Measurements from ENCODE around the gene H1-8.
"Not testable (repeated sequence)": the region's sequence is repeated elsewhere in the genome, so short reads cannot be mapped to it uniquely, and the experiment has no call there.

The H1-8 gene

GRCh38 chr3:129515108-129515820, 27.7 kb upstream of the H1-8 start:
- DNase-seq = not testable (repeated sequence)

GRCh38 chr3:129515821-129516432, 27.0 kb upstream of the H1-8 start:
- not testable (repeated sequence) for DNase-seq

GRCh38 chr3:129517516-129517915, 25.5 kb upstream of the H1-8 start:
- no peak for DNase-seq

GRCh38 chr3:129518038-129518561, 24.9 kb upstream of the H1-8 start:
- DNase-seq = peak in 5 of 14 donors; percentile 12 to 33 (median 17)

- DNase-seq = no peak
Observed at GRCh38 chr3:129518581-129518980, 24.4 kb upstream of the H1-8 start.

GRCh38 chr3:129519449-129519848, 23.5 kb upstream of the H1-8 start:
- DNase-seq = no peak

GRCh38 chr3:129519896-129520715, 22.9 kb upstream of the H1-8 start:
- no peak for DNase-seq

- DNase-seq = no peak
Observed at GRCh38 chr3:129520960-129521359, 22.0 kb upstream of the H1-8 start.

- no peak for DNase-seq
Observed at GRCh38 chr3:129521611-129522010, 21.4 kb upstream of the H1-8 start.

- no peak for DNase-seq
Observed at GRCh38 chr3:129522953-129523352, 20.0 kb upstream of the H1-8 start.

- no peak for DNase-seq
Observed at GRCh38 chr3:129524081-129524480, 18.9 kb upstream of the H1-8 start.

- DNase-seq = no peak
Observed at GRCh38 chr3:129525341-129525968, 17.5 kb upstream of the H1-8 start.

GRCh38 chr3:129526121-129526900, 16.7 kb upstream of the H1-8 start:
- DNase-seq = peak in 3 of 14 donors; percentile 8 to 11 (median 10)

GRCh38 chr3:129527262-129527661, 15.7 kb upstream of the H1-8 start:
- no peak for DNase-seq

GRCh38 chr3:129528589-129529100, 14.3 kb upstream of the H1-8 start, which contains the start of gene RHO:
RHO (plus strand) TSS chr3:129528639; CDS start chr3:129528734, 95 bp downstream.
- DNase-seq = no peak

GRCh38 chr3:129529436-129530210, 13.4 kb upstream of the H1-8 start:
- DNase-seq = no peak

- DNase-seq = no peak
Observed at GRCh38 chr3:129530251-129530791, 12.7 kb upstream of the H1-8 start.

GRCh38 chr3:129530821-129531220, 12.2 kb upstream of the H1-8 start:
- DNase-seq = no peak

- DNase-seq = no peak
Observed at GRCh38 chr3:129531699-129532098, 11.3 kb upstream of the H1-8 start.

- DNase-seq = no peak
Observed at GRCh38 chr3:129532261-129532660, 10.7 kb upstream of the H1-8 start.
